GM04504 (cell line): ENCODE data around the gene GOSR2.
A peak's percentile ranks its signal among the peaks of the same experiment; 100 is the strongest.

Experiments
- DNase-seq: peaks from one replicate; pipeline ENCODE4 v3.0.0-alpha.2; 2012; ENCODE audit warnings: low read depth

GOSR2 gene

GRCh38 chr17:46922804-46923635 is at the start of gene GOSR2:
TSS of gene GOSR2 (plus strand) at chr17:46923160. CDS start at chr17:46923193, 33 bp downstream.
- peak; percentile 70 for DNase-seq

- DNase-seq: no peak
Measured at GRCh38 chr17:46873941-46874645, 48.9 kb upstream of the GOSR2 start.

GRCh38 chr17:46874906-46875305 is 48.1 kb upstream of the GOSR2 start:
- DNase-seq: no peak

- DNase-seq: no peak
Measured at GRCh38 chr17:46875849-46876352, 47.1 kb upstream of the GOSR2 start.

GRCh38 chr17:46876353-46876887 is 46.5 kb upstream of the GOSR2 start:
- no peak for DNase-seq

GRCh38 chr17:46876926-46877325 is 46.0 kb upstream of the GOSR2 start:
- DNase-seq: no peak

- no peak for DNase-seq
Measured at GRCh38 chr17:46877466-46877865, 45.5 kb upstream of the GOSR2 start.

GRCh38 chr17:46878055-46878454 is 44.9 kb upstream of the GOSR2 start:
- no peak for DNase-seq

- DNase-seq: no peak
Measured at GRCh38 chr17:46879101-46879500, 43.9 kb upstream of the GOSR2 start.

- no peak for DNase-seq
Measured at GRCh38 chr17:46881015-46881414, 41.9 kb upstream of the GOSR2 start.

GRCh38 chr17:46882666-46883065 is 40.3 kb upstream of the GOSR2 start:
- no peak for DNase-seq

- no peak for DNase-seq
Measured at GRCh38 chr17:46883871-46884520, 39.0 kb upstream of the GOSR2 start.

- no peak for DNase-seq
Measured at GRCh38 chr17:46884552-46884951, 38.4 kb upstream of the GOSR2 start.

- no peak for DNase-seq
Measured at GRCh38 chr17:46885415-46886309, 37.3 kb upstream of the GOSR2 start.

GRCh38 chr17:46886310-46886663 is 36.7 kb upstream of the GOSR2 start:
- no peak for DNase-seq

GRCh38 chr17:46887717-46888116 is 35.2 kb upstream of the GOSR2 start:
- DNase-seq: no peak

GRCh38 chr17:46888727-46889126 is 34.2 kb upstream of the GOSR2 start:
- no peak for DNase-seq

GRCh38 chr17:46889519-46889918 is 33.4 kb upstream of the GOSR2 start:
- DNase-seq: no peak

- no peak for DNase-seq
Measured at GRCh38 chr17:46889992-46890564, 32.9 kb upstream of the GOSR2 start.

GRCh38 chr17:46890638-46891037 is 32.3 kb upstream of the GOSR2 start:
- DNase-seq: no peak

GRCh38 chr17:46892192-46892703 is 30.7 kb upstream of the GOSR2 start:
- DNase-seq: no peak
